ENCODE results near the gene SC5D. TPM values are rescaled to one million over a fixed set of nuclear protein-coding genes. Genes with fewer than 3 reads are reported as not detected.

The SC5D gene
- total RNA-seq, 1 donor, result 63.7 TPM

GRCh38 chr11:121338536-121338935, 46.0 kb downstream of the SC5D start:
- no peak for TF ChIP-seq CTCF (IDR thresholded peaks at IDR 0.05; ENCODE audit: extremely low read depth, low read depth, low read length)
- Histone ChIP-seq H2AFZ (ENCODE audit: low read length) (no peak overlapping the region), H3K4me1 (ENCODE audit: insufficient read depth, low read length) (no peaks in the 10 kb centered on the region), H3K36me3 (ENCODE audit: insufficient read depth, low read length) (no peaks in the 10 kb centered on the region), H3K4me3 (ENCODE audit: insufficient read depth, low read length) (no peak overlapping the region), H3K79me2 (ENCODE audit: insufficient read depth, low read length) (no peaks in the 10 kb centered on the region), H4K20me1 (ENCODE audit: insufficient read depth, low read length) (no peaks in the 10 kb centered on the region), H3K27ac (ENCODE audit: low read depth, low read length) (no peak overlapping the region), H3K27me3 (ENCODE audit: insufficient read depth, low read length) (peaks cover 32% of the 10 kb centered on the region), H3K4me2 (ENCODE audit: insufficient read depth, low read length) (no peak overlapping the region), H3K9me3 (ENCODE audit: low read depth, low read length) (no peaks in the 10 kb centered on the region)
- no peak for DNase-seq (ENCODE audit: insufficient read length, low spot score, missing footprints)

DNA sequence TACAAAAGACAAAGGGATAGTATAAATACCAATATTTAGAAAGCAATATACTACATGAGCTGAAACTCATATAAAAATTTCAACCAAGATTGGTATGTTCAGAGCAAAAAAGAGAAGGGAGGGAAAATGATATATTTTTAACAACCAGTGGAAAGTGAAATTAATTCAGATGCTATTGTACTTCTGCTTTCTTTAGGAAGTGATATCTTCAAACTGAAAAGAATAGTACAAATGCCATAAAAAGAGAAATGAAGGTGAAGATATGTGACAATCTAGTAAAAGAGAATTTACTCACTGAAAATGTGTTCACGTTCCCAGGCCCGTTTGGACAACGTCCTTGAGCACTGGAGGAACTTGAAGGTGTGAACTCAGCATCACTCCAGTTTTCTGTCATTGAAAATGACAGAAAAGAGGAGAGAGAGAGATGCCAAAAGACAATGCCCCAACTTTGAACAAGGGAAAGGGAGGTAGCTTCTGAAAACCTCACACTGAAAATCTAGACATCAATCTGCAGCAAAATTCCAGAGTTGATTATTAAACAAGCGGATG, 47.5 kb downstream of the SC5D start:
- DNase-seq (ENCODE audit: insufficient read length, low spot score, missing footprints), result no peak
- Histone ChIP-seq H3K4me3 (ENCODE audit: insufficient read depth, low read length) (no peak overlapping the region), H3K36me3 (ENCODE audit: insufficient read depth, low read length) (no peaks in the 10 kb centered on the region), H2AFZ (ENCODE audit: low read length) (no peak overlapping the region), H4K20me1 (ENCODE audit: insufficient read depth, low read length) (no peaks in the 10 kb centered on the region), H3K27ac (ENCODE audit: low read depth, low read length) (no peak overlapping the region), H3K4me1 (ENCODE audit: insufficient read depth, low read length) (no peaks in the 10 kb centered on the region), H3K4me2 (ENCODE audit: insufficient read depth, low read length) (no peak overlapping the region), H3K9me3 (ENCODE audit: low read depth, low read length) (no peaks in the 10 kb centered on the region), H3K27me3 (ENCODE audit: insufficient read depth, low read length) (peaks cover 21% of the 10 kb centered on the region), H3K79me2 (ENCODE audit: insufficient read depth, low read length) (no peaks in the 10 kb centered on the region)
- no peak for TF ChIP-seq CTCF (IDR thresholded peaks at IDR 0.05; ENCODE audit: extremely low read depth, low read depth, low read length)

GRCh38 chr11:121341609-121342008, 49.0 kb downstream of the SC5D start:
- TF ChIP-seq CTCF (IDR thresholded peaks at IDR 0.05; ENCODE audit: extremely low read depth, low read depth, low read length), result no peak
- Histone ChIP-seq H2AFZ (ENCODE audit: low read length) (no peak overlapping the region), H3K79me2 (ENCODE audit: insufficient read depth, low read length) (no peaks in the 10 kb centered on the region), H3K36me3 (ENCODE audit: insufficient read depth, low read length) (no peaks in the 10 kb centered on the region), H3K4me1 (ENCODE audit: insufficient read depth, low read length) (no peaks in the 10 kb centered on the region), H3K4me3 (ENCODE audit: insufficient read depth, low read length) (no peak overlapping the region), H3K4me2 (ENCODE audit: insufficient read depth, low read length) (no peak overlapping the region), H4K20me1 (ENCODE audit: insufficient read depth, low read length) (no peaks in the 10 kb centered on the region), H3K27ac (ENCODE audit: low read depth, low read length) (no peak overlapping the region), H3K27me3 (ENCODE audit: insufficient read depth, low read length) (peaks cover 14% of the 10 kb centered on the region), H3K9me3 (ENCODE audit: low read depth, low read length) (no peaks in the 10 kb centered on the region)
- DNase-seq (ENCODE audit: insufficient read length, low spot score, missing footprints), result no peak

GRCh38 chr11:121344824-121345223, 52.3 kb downstream of the SC5D start:
- no peak for TF ChIP-seq CTCF (IDR thresholded peaks at IDR 0.05; ENCODE audit: extremely low read depth, low read depth, low read length)
- no peak for DNase-seq (ENCODE audit: insufficient read length, low spot score, missing footprints)
- Histone ChIP-seq H3K27me3 (ENCODE audit: insufficient read depth, low read length) (peaks cover 8% of the 10 kb centered on the region), H3K79me2 (ENCODE audit: insufficient read depth, low read length) (no peaks in the 10 kb centered on the region), H3K9me3 (ENCODE audit: low read depth, low read length) (no peaks in the 10 kb centered on the region), H4K20me1 (ENCODE audit: insufficient read depth, low read length) (no peaks in the 10 kb centered on the region), H3K4me2 (ENCODE audit: insufficient read depth, low read length) (no peak overlapping the region), H3K4me3 (ENCODE audit: insufficient read depth, low read length) (no peak overlapping the region), H3K36me3 (ENCODE audit: insufficient read depth, low read length) (no peaks in the 10 kb centered on the region), H3K4me1 (ENCODE audit: insufficient read depth, low read length) (no peaks in the 10 kb centered on the region), H2AFZ (ENCODE audit: low read length) (no peak overlapping the region), H3K27ac (ENCODE audit: low read depth, low read length) (no peak overlapping the region)
